Mesenchymal stem cell (in vitro differentiated cells and primary cell): ENCODE data around the gene NIPBL. TPM values are rescaled to one million over a fixed set of nuclear protein-coding genes. Genes with fewer than 3 reads are reported as not detected.

Experiments
- DNase-seq: peaks from one replicate; pipeline ENCODE4 v3.0.0-alpha.2; 2013
- H2AFZ ChIP-seq: one replicate; pipeline ENCODE4 v1.6.1; 2013; ENCODE audit warnings: low read depth, mild to moderate bottlenecking, control low read depth, inconsistent platforms, low read length, moderate library complexity
- H2AK5ac ChIP-seq: 2 replicates; pipeline ENCODE4 v1.6.1; 2013; ENCODE audit warnings: low read length, moderate library complexity, mild to moderate bottlenecking, inconsistent platforms; ENCODE audit not compliant: severe bottlenecking
- H2BK120ac ChIP-seq: one replicate; pipeline ENCODE4 v1.6.1; 2013; ENCODE audit warnings: low read depth, mild to moderate bottlenecking, inconsistent platforms, low read length, moderate library complexity
- H2BK12ac ChIP-seq, 2 experiments: one replicate each; pipeline ENCODE4 v1.6.1; 2013; ENCODE audit warnings: inconsistent platforms in 2 of 2, low read length in 2 of 2, mild to moderate bottlenecking in 2 of 2, moderate library complexity in 2 of 2, control low read depth in 1 of 2
- H2BK15ac ChIP-seq: one replicate; pipeline ENCODE4 v1.6.1; 2013; ENCODE audit warnings: mild to moderate bottlenecking, low read depth, inconsistent platforms; ENCODE audit not compliant: poor library complexity, severe bottlenecking
- H2BK5ac ChIP-seq: 2 replicates; pipeline ENCODE4 v1.6.1; 2013; ENCODE audit warnings: low read depth, mild to moderate bottlenecking, low read length, control low read depth, inconsistent platforms; ENCODE audit not compliant: poor library complexity, severe bottlenecking
- H3K14ac ChIP-seq, 2 experiments: one replicate each; pipeline ENCODE4 v1.6.1; 2013; ENCODE audit warnings: inconsistent platforms in 2 of 2, low read length in 2 of 2, control low read depth in 1 of 2, mild to moderate bottlenecking in 1 of 2, moderate library complexity in 1 of 2
- H3K18ac ChIP-seq, 2 experiments: one replicate each; pipeline ENCODE4 v1.6.1; 2013; ENCODE audit warnings: inconsistent platforms in 2 of 2, low read length in 2 of 2, control low read depth in 1 of 2, low read depth in 1 of 2, mild to moderate bottlenecking in 1 of 2
- H3K23ac ChIP-seq, 2 experiments: one replicate each; pipeline ENCODE4 v1.6.1; 2013; ENCODE audit warnings: inconsistent platforms in 2 of 2, low read length in 2 of 2, mild to moderate bottlenecking in 2 of 2, moderate library complexity in 2 of 2, control low read depth in 1 of 2
- H3K27ac ChIP-seq: 2 replicates; pipeline ENCODE4 v1.5.1; 2013; ENCODE audit warnings: mild to moderate bottlenecking, moderate library complexity, low read length, control low read depth, inconsistent platforms; ENCODE audit not compliant: poor library complexity, severe bottlenecking
- H3K27me3 ChIP-seq, 2 experiments: 2 replicates each; pipeline versions ENCODE4 v1.6.1 to v1.7.0; 2013; ENCODE audit warnings: low read length in 2 of 2, mild to moderate bottlenecking in 2 of 2, moderate library complexity in 2 of 2, control low read depth in 1 of 2, inconsistent platforms in 1 of 2; ENCODE audit not compliant: control insufficient read depth in 1 of 2, insufficient read depth in 1 of 2
- H3K36me3 ChIP-seq, 2 experiments: 2 replicates each; pipeline versions ENCODE4 v1.6.1 to v1.7.0; 2013; ENCODE audit warnings: low read length in 2 of 2, control low read depth in 1 of 2, inconsistent platforms in 1 of 2, low read depth in 1 of 2, mild to moderate bottlenecking in 1 of 2; ENCODE audit not compliant: insufficient read depth in 2 of 2, control insufficient read depth in 1 of 2
- H3K4ac ChIP-seq, 2 experiments: one replicate each; pipeline ENCODE4 v1.6.1; 2013; ENCODE audit warnings: inconsistent platforms in 2 of 2, low read length in 2 of 2, mild to moderate bottlenecking in 2 of 2, moderate library complexity in 2 of 2, control low read depth in 1 of 2, low read depth in 1 of 2
- H3K4me1 ChIP-seq: 2 replicates; pipeline ENCODE4 v1.6.1; 2013; ENCODE audit warnings: low read depth, low read length, control low read depth; ENCODE audit not compliant: control insufficient read depth, insufficient read depth
- H3K4me2 ChIP-seq: 2 replicates; pipeline ENCODE4 v1.6.1; 2013; ENCODE audit warnings: low read length, mild to moderate bottlenecking, inconsistent platforms; ENCODE audit not compliant: poor library complexity, severe bottlenecking
- H3K4me3 ChIP-seq, 2 experiments: 2 replicates each; pipeline versions ENCODE4 v1.5.1 to v1.7.0; 2013; ENCODE audit warnings: low read length in 2 of 2, mild to moderate bottlenecking in 2 of 2, control low read depth in 1 of 2, low read depth in 1 of 2; ENCODE audit not compliant: insufficient read depth in 1 of 2
- H3K79me1 ChIP-seq: replicated peaks from 2 replicates; pipeline ENCODE4 v1.6.1; 2013; ENCODE audit warnings: mild to moderate bottlenecking, control low read depth, low read length, inconsistent platforms; ENCODE audit not compliant: poor library complexity, severe bottlenecking
- H3K9ac ChIP-seq: 2 replicates; pipeline ENCODE4 v1.7.0; 2013; ENCODE audit warnings: mild to moderate bottlenecking, low read length, moderate library complexity
- H3K9me3 ChIP-seq: 2 replicates; pipeline ENCODE4 v1.7.0; 2013; ENCODE audit warnings: mild to moderate bottlenecking, low read length; ENCODE audit not compliant: control insufficient read depth
- H4K8ac ChIP-seq: one replicate; pipeline ENCODE4 v1.6.1; 2013; ENCODE audit warnings: inconsistent platforms, mild to moderate bottlenecking, low read length, moderate library complexity
- H4K91ac ChIP-seq: one replicate; pipeline ENCODE4 v1.6.1; 2013; ENCODE audit warnings: mild to moderate bottlenecking, low read length, inconsistent platforms
- WGBS: methylation state at CpG from one replicate; pipeline ENCODE4 v1.1.7; 2013; ENCODE audit warnings: mixed read lengths; 5-methylcytosine and 5-hydroxymethylcytosine counted together
- polyA plus RNA-seq, 2 experiments: library from polyadenylated mRNA; stranded (reverse); fragments of 200-250 nt; gene quantifications; one replicate each; pipeline ENCODE4 v1.2.3, GENCODE V29; 2013

NIPBL gene, protein sequence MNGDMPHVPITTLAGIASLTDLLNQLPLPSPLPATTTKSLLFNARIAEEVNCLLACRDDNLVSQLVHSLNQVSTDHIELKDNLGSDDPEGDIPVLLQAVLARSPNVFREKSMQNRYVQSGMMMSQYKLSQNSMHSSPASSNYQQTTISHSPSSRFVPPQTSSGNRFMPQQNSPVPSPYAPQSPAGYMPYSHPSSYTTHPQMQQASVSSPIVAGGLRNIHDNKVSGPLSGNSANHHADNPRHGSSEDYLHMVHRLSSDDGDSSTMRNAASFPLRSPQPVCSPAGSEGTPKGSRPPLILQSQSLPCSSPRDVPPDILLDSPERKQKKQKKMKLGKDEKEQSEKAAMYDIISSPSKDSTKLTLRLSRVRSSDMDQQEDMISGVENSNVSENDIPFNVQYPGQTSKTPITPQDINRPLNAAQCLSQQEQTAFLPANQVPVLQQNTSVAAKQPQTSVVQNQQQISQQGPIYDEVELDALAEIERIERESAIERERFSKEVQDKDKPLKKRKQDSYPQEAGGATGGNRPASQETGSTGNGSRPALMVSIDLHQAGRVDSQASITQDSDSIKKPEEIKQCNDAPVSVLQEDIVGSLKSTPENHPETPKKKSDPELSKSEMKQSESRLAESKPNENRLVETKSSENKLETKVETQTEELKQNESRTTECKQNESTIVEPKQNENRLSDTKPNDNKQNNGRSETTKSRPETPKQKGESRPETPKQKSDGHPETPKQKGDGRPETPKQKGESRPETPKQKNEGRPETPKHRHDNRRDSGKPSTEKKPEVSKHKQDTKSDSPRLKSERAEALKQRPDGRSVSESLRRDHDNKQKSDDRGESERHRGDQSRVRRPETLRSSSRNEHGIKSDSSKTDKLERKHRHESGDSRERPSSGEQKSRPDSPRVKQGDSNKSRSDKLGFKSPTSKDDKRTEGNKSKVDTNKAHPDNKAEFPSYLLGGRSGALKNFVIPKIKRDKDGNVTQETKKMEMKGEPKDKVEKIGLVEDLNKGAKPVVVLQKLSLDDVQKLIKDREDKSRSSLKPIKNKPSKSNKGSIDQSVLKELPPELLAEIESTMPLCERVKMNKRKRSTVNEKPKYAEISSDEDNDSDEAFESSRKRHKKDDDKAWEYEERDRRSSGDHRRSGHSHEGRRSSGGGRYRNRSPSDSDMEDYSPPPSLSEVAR (N-terminal part only)
- polyA plus RNA-seq (2013, experiment 1 of 2) = 17.2 TPM
- polyA plus RNA-seq (2013, experiment 2 of 2) = 15.4 TPM

GRCh38 chr5:36876299-36876964 lies at the start of gene NIPBL:
Gene NIPBL, plus strand, starts transcription at chr5:36876769. Its CDS starts 76,928 bp downstream, at chr5:36953697.
- Histone ChIP-seq H2AFZ (peak within 1 kb of the TSS; percentile 95), H4K8ac (peak within 1 kb of the TSS; percentile 75), H3K4me3 (peak within 1 kb of the TSS; percentile 74 to 89), H3K9ac (peak within 1 kb of the TSS; percentile 93), H3K9me3 (no peaks in the 10 kb centered on the region), H3K4me1 (no peaks in the 10 kb centered on the region), H3K27me3 (no peaks in the 10 kb centered on the region), H3K23ac (peak within 1 kb of the TSS in 1 of 2 experiments; percentile 99), H2BK5ac (peak within 1 kb of the TSS; percentile 76), H3K18ac (peak within 1 kb of the TSS; percentile 83 to 99), H3K36me3 (peaks cover 0 to 5% of the 10 kb centered on the region in 2 experiments), H3K4ac (peak within 1 kb of the TSS; percentile 68 to 99), H2AK5ac (no peak within 1 kb of the TSS), H2BK15ac (peak within 1 kb of the TSS; percentile 67), H3K79me1 (no peaks in the 10 kb centered on the region), H2BK12ac (peak within 1 kb of the TSS in 1 of 2 experiments; percentile 63), H3K27ac (peak within 1 kb of the TSS; percentile 96), H3K14ac (peak within 1 kb of the TSS; percentile 92 to 98), H4K91ac (peak within 1 kb of the TSS; percentile 18), H2BK120ac (peak within 1 kb of the TSS; percentile 92), H3K4me2 (peak within 1 kb of the TSS; percentile 65)
- under 1% methylated on average over 41 of the region's 73 CpGs for WGBS
- DNase-seq = peak; percentile 97

DNA sequence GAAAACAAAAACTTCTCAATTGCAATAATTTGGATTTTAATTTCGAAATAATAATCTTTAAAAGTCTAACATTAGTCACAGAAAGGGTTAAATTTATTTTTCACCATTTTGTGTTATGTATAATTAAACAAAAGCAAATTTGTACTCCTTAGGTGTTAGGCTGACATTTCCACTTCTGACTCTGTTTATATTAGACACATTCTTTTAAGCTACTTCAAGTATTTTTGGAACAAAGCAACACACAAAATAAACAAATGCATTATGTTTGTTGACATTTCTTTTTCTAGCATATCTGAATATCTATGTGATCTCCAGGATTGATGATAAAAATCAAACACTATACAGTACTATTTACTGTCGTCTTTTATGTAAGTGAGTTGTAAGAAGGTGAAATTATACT lies 44.3 kb upstream of the NIPBL start:
- Histone ChIP-seq H2BK12ac (no peak overlapping the region), H2AK5ac (no peak overlapping the region), H3K4me1 (no peaks in the 10 kb centered on the region), H3K23ac (no peak overlapping the region), H3K9me3 (no peaks in the 10 kb centered on the region), H3K79me1 (no peaks in the 10 kb centered on the region), H3K4me3 (no peak overlapping the region), H3K4me2 (no peak overlapping the region), H2BK5ac (no peak overlapping the region), H3K14ac (no peak overlapping the region), H2AFZ (no peak overlapping the region), H3K4ac (no peak overlapping the region), H3K27me3 (peaks cover 5 to 7% of the 10 kb centered on the region in 2 experiments), H4K91ac (no peak overlapping the region), H4K8ac (no peak overlapping the region), H2BK120ac (no peak overlapping the region), H3K9ac (no peak overlapping the region), H3K18ac (no peak overlapping the region), H3K27ac (no peak overlapping the region), H3K36me3 (no peaks in the 10 kb centered on the region), H2BK15ac (no peak overlapping the region)
- no peak for DNase-seq
- WGBS = no CpG with 5 or more reads among the region's 2 CpGs

GRCh38 chr5:36836831-36837230 lies 39.7 kb upstream of the NIPBL start:
- Histone ChIP-seq H3K9me3 (peaks cover 2% of the 10 kb centered on the region), H2AK5ac (no peak overlapping the region), H3K4me3 (no peak overlapping the region), H3K4ac (no peak overlapping the region), H3K36me3 (no peaks in the 10 kb centered on the region), H3K27me3 (peaks cover 0 to 5% of the 10 kb centered on the region in 2 experiments), H2BK5ac (no peak overlapping the region), H3K9ac (no peak overlapping the region), H4K91ac (no peak overlapping the region), H3K4me1 (no peaks in the 10 kb centered on the region), H2BK15ac (no peak overlapping the region), H3K14ac (no peak overlapping the region), H2BK120ac (no peak overlapping the region), H3K18ac (no peak overlapping the region), H3K4me2 (no peak overlapping the region), H3K79me1 (no peaks in the 10 kb centered on the region), H4K8ac (no peak overlapping the region), H2BK12ac (no peak overlapping the region), H2AFZ (no peak overlapping the region), H3K23ac (no peak overlapping the region), H3K27ac (no peak overlapping the region)
- WGBS = 50% methylated on average over 1 of the region's 1 CpG
- DNase-seq = no peak
